Measurements from ENCODE around the gene ASB7. TPM values are rescaled to one million over a fixed set of nuclear protein-coding genes. Genes with fewer than 3 reads are reported as not detected.

ASB7 gene
- total and polyA plus RNA-seq, 10 donors = 3.4 to 27.1 (median 16.2) TPM

DNA sequence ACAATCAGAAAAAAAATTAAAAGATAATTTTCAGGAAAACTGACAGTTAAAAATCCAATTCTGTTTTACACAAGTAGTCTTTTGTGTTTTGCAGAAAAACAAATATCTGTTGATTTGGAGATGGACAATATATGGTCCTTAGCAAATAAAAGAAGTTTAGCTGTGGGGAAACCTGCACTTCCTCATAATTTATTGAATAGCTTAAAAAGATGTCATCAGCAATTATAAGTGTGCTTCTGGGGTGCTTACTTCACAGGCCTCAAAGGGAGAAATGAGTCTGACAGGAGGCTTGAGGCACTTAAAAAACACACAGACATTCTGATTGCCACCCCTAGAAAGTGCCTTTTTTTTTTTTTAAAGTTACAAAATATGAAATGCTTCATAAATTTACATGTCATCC lies 42.1 kb upstream of the ASB7 start:
- no peak for TF ChIP-seq POLR2A (IDR thresholded peaks at IDR 0.05)
- TF ChIP-seq, protein P1, sequence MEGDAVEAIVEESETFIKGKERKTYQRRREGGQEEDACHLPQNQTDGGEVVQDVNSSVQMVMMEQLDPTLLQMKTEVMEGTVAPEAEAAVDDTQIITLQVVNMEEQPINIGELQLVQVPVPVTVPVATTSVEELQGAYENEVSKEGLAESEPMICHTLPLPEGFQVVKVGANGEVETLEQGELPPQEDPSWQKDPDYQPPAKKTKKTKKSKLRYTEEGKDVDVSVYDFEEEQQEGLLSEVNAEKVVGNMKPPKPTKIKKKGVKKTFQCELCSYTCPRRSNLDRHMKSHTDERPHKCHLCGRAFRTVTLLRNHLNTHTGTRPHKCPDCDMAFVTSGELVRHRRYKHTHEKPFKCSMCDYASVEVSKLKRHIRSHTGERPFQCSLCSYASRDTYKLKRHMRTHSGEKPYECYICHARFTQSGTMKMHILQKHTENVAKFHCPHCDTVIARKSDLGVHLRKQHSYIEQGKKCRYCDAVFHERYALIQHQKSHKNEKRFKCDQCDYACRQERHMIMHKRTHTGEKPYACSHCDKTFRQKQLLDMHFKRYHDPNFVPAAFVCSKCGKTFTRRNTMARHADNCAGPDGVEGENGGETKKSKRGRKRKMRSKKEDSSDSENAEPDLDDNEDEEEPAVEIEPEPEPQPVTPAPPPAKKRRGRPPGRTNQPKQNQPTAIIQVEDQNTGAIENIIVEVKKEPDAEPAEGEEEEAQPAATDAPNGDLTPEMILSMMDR (IDR thresholded peaks at IDR 0.05 in 8 of 11, conservative IDR thresholded peaks at IDR 0.05 in 3 of 11) = no peak
- no peak for TF ChIP-seq POLR2AphosphoS5 (IDR thresholded peaks at IDR 0.05)
- H3K27ac ChIP-seq = peak overlapping the region in 6 of 8 donors; percentile 23 to 80 (median 52)
- H3K9me3 ChIP-seq = no peaks in the 10 kb centered on the region

GRCh38 chr15:100565591-100565990 lies 36.8 kb upstream of the ASB7 start:
- DNase-seq = no peak
- intact Hi-C loops (cut with DNase I; ENCODE audit: low total_unique reads) = no loop called here
- TF ChIP-seq POLR2A (IDR thresholded peaks at IDR 0.05) = no peak
- no peak for TF ChIP-seq POLR2AphosphoS5 (IDR thresholded peaks at IDR 0.05)
- TF ChIP-seq, protein P1 (IDR thresholded peaks at IDR 0.05 in 8 of 11, conservative IDR thresholded peaks at IDR 0.05 in 3 of 11) = no peak
- H3K9me3 ChIP-seq = no peaks in the 10 kb centered on the region
- H3K4me1 ChIP-seq = peaks cover 0 to 12% (median 0%) of the 10 kb centered on the region in 6 donors
- no peak overlapping the region for H3K4me3 ChIP-seq
- WGBS, 5 donors = 66 to 91% (median 88%) methylated on average over 3 of the region's 3 CpGs
- peaks cover 0 to 34% (median 7%) of the 10 kb centered on the region in 6 donors for H3K36me3 ChIP-seq
- no peaks in the 10 kb centered on the region for H3K27me3 ChIP-seq (replicated peaks in 1 of 7)
- H3K27ac ChIP-seq = peak overlapping the region in 1 of 8 donors; percentile 48

More for the DNA sequence above, 42.1 kb upstream of the ASB7 start:
- intact Hi-C loops (cut with DNase I; ENCODE audit: low total_unique reads) = no loop called here
- Histone ChIP-seq H3K27me3 (replicated peaks in 1 of 7) (no peaks in the 10 kb centered on the region), H3K4me3 (no peak overlapping the region), H3K36me3 (peaks cover 0 to 19% (median 0%) of the 10 kb centered on the region in 6 donors), H3K4me1 (peaks cover 0 to 23% (median 0%) of the 10 kb centered on the region in 6 donors)
- no peak for DNase-seq

DNA sequence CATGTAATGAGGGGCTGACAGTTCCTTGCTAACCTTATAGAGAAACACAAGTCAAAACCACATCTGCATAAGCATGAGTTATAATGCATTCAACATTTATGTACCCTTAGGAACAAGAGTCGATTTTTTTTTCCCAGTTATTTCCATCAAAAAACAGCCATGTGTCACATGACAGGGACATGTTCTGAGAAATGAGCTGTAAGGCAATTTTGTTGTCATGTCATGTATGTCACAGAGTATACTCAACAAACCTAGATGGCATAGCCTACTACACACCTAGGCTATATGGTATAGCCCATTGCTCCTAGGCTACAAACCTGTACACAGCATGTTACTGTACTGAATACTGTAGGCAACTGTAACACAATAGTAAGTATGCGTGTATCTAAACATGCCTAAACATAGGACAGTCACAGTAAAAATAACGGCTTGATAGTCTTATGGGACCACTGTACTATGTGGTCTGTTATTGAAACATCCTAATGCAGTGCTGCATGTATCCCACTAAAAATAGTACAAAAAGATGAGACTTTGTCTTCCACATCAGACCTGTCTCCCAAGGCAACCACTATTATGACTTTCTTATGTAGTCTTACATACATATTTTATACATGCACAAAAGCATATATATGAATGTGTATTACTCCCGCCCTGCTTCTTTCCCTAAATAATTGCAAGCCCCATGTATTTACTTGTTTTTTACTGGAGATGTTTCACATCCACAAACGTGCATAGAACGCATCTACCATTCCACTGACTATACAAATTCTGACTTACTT lies 35.4 kb upstream of the ASB7 start:
- H3K4me3 ChIP-seq = no peak overlapping the region
- peaks cover 0 to 38% (median 11%) of the 10 kb centered on the region in 6 donors for H3K36me3 ChIP-seq
- H3K27ac ChIP-seq = no peak overlapping the region
- 94 to 97% (median 96%) methylated on average over 6 of the region's 6 CpGs for WGBS, 5 donors
- peaks cover 0 to 12% (median 4%) of the 10 kb centered on the region in 6 donors for H3K4me1 ChIP-seq
- intact Hi-C loops (cut with DNase I; ENCODE audit: low total_unique reads) = no loop called here
- DNase-seq = no peak
- no peaks in the 10 kb centered on the region for H3K9me3 ChIP-seq
- no peaks in the 10 kb centered on the region for H3K27me3 ChIP-seq (replicated peaks in 1 of 7)
- no peak for TF ChIP-seq POLR2AphosphoS5 (IDR thresholded peaks at IDR 0.05)
- TF ChIP-seq, protein P1 (IDR thresholded peaks at IDR 0.05 in 8 of 11, conservative IDR thresholded peaks at IDR 0.05 in 3 of 11) = no peak
- no peak for TF ChIP-seq POLR2A (IDR thresholded peaks at IDR 0.05)

- TF ChIP-seq POLR2AphosphoS5 (IDR thresholded peaks at IDR 0.05) = peak in 1 of 3 donors; percentile 27
- TF ChIP-seq POLR2A (IDR thresholded peaks at IDR 0.05) = no peak
- Histone ChIP-seq H3K36me3 (peaks cover 3 to 57% (median 20%) of the 10 kb centered on the region in 6 donors), H3K27me3 (replicated peaks in 1 of 7) (no peaks in the 10 kb centered on the region), H3K4me3 (no peak overlapping the region), H3K9me3 (no peaks in the 10 kb centered on the region), H3K27ac (peak overlapping the region in 5 of 8 donors; percentile 2 to 79 (median 68)), H3K4me1 (peaks cover 0 to 12% (median 8%) of the 10 kb centered on the region in 6 donors)
- DNase-seq = no peak
- WGBS, 5 donors = 66 to 75% (median 71%) methylated on average over 8 of the region's 8 CpGs
- intact Hi-C loops (cut with DNase I; ENCODE audit: low total_unique reads) = no loop called here
Observed at GRCh38 chr15:100569391-100569790, 33.0 kb upstream of the ASB7 start.
